ENCODE data around the gene DGUOK.

The DGUOK gene

GRCh38 chr2:73990531-73990930 is 63.9 kb downstream of the DGUOK start:
- TF ChIP-seq CTCF (IDR thresholded peaks at IDR 0.05; ENCODE audit: low read depth, low read length, missing control alignments), result no peak
- no peak for DNase-seq (ENCODE audit: low read depth)
- no peak overlapping the region for H3K4me3 ChIP-seq (ENCODE audit: low read depth, low read length)

GRCh38 chr2:73992036-73992435 is 65.4 kb downstream of the DGUOK start:
- TF ChIP-seq CTCF (IDR thresholded peaks at IDR 0.05; ENCODE audit: low read depth, low read length, missing control alignments), result no peak
- no peak for DNase-seq (ENCODE audit: low read depth)
- H3K4me3 ChIP-seq (ENCODE audit: low read depth, low read length), result no peak overlapping the region

GRCh38 chr2:73993376-73993775 is 66.7 kb downstream of the DGUOK start:
- no peak for TF ChIP-seq CTCF (IDR thresholded peaks at IDR 0.05; ENCODE audit: low read depth, low read length, missing control alignments)
- no peak overlapping the region for H3K4me3 ChIP-seq (ENCODE audit: low read depth, low read length)
- no peak for DNase-seq (ENCODE audit: low read depth)

GRCh38 chr2:73993778-73994177 is 67.1 kb downstream of the DGUOK start:
- no peak for DNase-seq (ENCODE audit: low read depth)
- H3K4me3 ChIP-seq (ENCODE audit: low read depth, low read length), result no peak overlapping the region

GRCh38 chr2:73994178-73994831 is 67.6 kb downstream of the DGUOK start:
- TF ChIP-seq CTCF (IDR thresholded peaks at IDR 0.05; ENCODE audit: low read depth, low read length, missing control alignments), result no peak
- no peak overlapping the region for H3K4me3 ChIP-seq (ENCODE audit: low read depth, low read length)
- no peak for DNase-seq (ENCODE audit: low read depth)

More at GRCh38 chr2:73993778-73994177, 67.1 kb downstream of the DGUOK start:
- no peak for TF ChIP-seq CTCF (IDR thresholded peaks at IDR 0.05; ENCODE audit: low read depth, low read length, missing control alignments)

GRCh38 chr2:73995810-73996209 is 69.1 kb downstream of the DGUOK start:
- TF ChIP-seq CTCF (IDR thresholded peaks at IDR 0.05; ENCODE audit: low read depth, low read length, missing control alignments), result peak; percentile 63
- no peak overlapping the region for H3K4me3 ChIP-seq (ENCODE audit: low read depth, low read length)
- DNase-seq (ENCODE audit: low read depth), result no peak

- TF ChIP-seq CTCF (IDR thresholded peaks at IDR 0.05; ENCODE audit: low read depth, low read length, missing control alignments), result no peak
- H3K4me3 ChIP-seq (ENCODE audit: low read depth, low read length), result no peak overlapping the region
- no peak for DNase-seq (ENCODE audit: low read depth)
These were observed 71.1 kb downstream of the DGUOK start for GRCh38 chr2:73997813-73998212.
